PFSK-1 (cell line): Measurements from ENCODE around the gene GRID1.

Source experiments
- FOXP2 ChIP-seq: optimal IDR thresholded peaks from 2 replicates; pipeline ENCODE3; 2011; ENCODE audit warnings: borderline replicate concordance, control low read depth, inconsistent platforms; ENCODE audit not compliant: insufficient read depth; ENCODE audit errors: extremely low read length, extremely low read depth
- POLR2AphosphoS5 ChIP-seq: IDR thresholded peaks from 2 replicates; pipeline ENCODE4 v1.6.1; 2012; ENCODE audit warnings: low read depth, mild to moderate bottlenecking, control low read depth, low read length, moderate library complexity
- SIN3A ChIP-seq: IDR thresholded peaks from 2 replicates; pipeline ENCODE4 v1.6.1; 2012; ENCODE audit warnings: mild to moderate bottlenecking, low read length, moderate library complexity, borderline replicate concordance; ENCODE audit not compliant: insufficient read depth
- TAF1 ChIP-seq: IDR thresholded peaks from 2 replicates; pipeline ENCODE4 v1.6.1; 2012; ENCODE audit warnings: low read length, control low read depth, borderline replicate concordance; ENCODE audit not compliant: insufficient read depth
- TF ChIP-seq, protein P1 (sequence below), 2 experiments: IDR thresholded peaks; 2 replicates each; pipeline versions ENCODE4 v1.6.1 to v1.8.0; 2011 to 2012; ENCODE audit warnings: low read depth in 2 of 2, low read length in 2 of 2, control low read depth in 1 of 2, inconsistent platforms in 1 of 2, mild to moderate bottlenecking in 1 of 2, moderate library complexity in 1 of 2; ENCODE audit not compliant: insufficient read depth in 1 of 2

Gene GRID1

GRCh38 chr10:86355571-86356038 is 11.0 kb downstream of the GRID1 start:
- no peak for TF ChIP-seq TAF1
- TF ChIP-seq POLR2AphosphoS5, result no peak
- TF ChIP-seq FOXP2, result no peak
- TF ChIP-seq SIN3A, result no peak
- TF ChIP-seq, protein P1, sequence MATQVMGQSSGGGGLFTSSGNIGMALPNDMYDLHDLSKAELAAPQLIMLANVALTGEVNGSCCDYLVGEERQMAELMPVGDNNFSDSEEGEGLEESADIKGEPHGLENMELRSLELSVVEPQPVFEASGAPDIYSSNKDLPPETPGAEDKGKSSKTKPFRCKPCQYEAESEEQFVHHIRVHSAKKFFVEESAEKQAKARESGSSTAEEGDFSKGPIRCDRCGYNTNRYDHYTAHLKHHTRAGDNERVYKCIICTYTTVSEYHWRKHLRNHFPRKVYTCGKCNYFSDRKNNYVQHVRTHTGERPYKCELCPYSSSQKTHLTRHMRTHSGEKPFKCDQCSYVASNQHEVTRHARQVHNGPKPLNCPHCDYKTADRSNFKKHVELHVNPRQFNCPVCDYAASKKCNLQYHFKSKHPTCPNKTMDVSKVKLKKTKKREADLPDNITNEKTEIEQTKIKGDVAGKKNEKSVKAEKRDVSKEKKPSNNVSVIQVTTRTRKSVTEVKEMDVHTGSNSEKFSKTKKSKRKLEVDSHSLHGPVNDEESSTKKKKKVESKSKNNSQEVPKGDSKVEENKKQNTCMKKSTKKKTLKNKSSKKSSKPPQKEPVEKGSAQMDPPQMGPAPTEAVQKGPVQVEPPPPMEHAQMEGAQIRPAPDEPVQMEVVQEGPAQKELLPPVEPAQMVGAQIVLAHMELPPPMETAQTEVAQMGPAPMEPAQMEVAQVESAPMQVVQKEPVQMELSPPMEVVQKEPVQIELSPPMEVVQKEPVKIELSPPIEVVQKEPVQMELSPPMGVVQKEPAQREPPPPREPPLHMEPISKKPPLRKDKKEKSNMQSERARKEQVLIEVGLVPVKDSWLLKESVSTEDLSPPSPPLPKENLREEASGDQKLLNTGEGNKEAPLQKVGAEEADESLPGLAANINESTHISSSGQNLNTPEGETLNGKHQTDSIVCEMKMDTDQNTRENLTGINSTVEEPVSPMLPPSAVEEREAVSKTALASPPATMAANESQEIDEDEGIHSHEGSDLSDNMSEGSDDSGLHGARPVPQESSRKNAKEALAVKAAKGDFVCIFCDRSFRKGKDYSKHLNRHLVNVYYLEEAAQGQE (IDR thresholded peaks at IDR 0.05; ENCODE audit: insufficient read depth in 1 of 2, low read depth in 2 of 2, low read length in 2 of 2), result no peak

DNA sequence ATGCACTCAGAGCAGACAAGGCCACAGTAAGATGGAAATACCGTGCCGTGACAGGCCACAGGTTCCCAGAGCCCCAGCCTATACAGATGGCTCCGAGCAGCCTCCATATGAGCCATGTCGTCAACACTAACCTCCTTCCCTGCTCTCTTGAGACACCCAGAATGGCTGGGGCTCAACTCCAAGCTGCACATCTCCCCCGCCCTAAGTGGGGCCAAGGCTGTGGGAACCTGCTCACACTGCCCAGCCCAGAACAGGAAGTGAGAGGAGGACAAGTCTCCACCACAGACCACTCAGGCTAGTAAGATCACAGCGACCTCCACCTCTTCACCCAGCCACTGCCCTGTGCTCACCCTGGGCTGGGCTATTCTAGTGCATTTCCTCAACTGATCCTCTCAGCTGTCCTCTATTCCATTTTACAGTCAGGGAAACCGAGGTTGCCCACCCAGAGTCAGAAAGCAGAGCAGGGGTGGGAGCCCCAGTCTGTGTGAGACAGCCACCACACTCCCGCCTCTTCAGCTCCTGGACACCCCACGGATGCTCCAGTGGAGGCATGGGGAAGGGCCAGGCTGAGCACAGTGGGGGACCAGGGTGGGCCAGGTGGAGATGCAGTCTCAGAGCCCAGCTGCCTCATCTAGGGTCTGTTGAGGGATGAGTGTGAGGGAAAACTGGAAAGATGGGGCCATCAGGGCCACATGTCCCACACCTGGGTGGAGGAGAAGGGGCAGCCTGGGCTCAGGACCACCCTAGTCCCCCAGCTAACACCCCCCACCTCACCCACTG is 11.6 kb downstream of the GRID1 start:
- no peak for TF ChIP-seq TAF1
- no peak for TF ChIP-seq SIN3A
- TF ChIP-seq POLR2AphosphoS5, result no peak
- no peak for TF ChIP-seq FOXP2
- TF ChIP-seq, protein P1 (IDR thresholded peaks at IDR 0.05; ENCODE audit: insufficient read depth in 1 of 2, low read depth in 2 of 2, low read length in 2 of 2), result no peak

- TF ChIP-seq, protein P1 (IDR thresholded peaks at IDR 0.05; ENCODE audit: insufficient read depth in 1 of 2, low read depth in 2 of 2, low read length in 2 of 2), result no peak
- no peak for TF ChIP-seq FOXP2
- no peak for TF ChIP-seq TAF1
- no peak for TF ChIP-seq SIN3A
- TF ChIP-seq POLR2AphosphoS5, result no peak
Observed at GRCh38 chr10:86353506-86354485, 12.8 kb downstream of the GRID1 start.

GRCh38 chr10:86350897-86351296 is 15.7 kb downstream of the GRID1 start:
- TF ChIP-seq, protein P1 (IDR thresholded peaks at IDR 0.05; ENCODE audit: insufficient read depth in 1 of 2, low read depth in 2 of 2, low read length in 2 of 2), result no peak
- TF ChIP-seq POLR2AphosphoS5, result no peak
- TF ChIP-seq SIN3A, result no peak
- no peak for TF ChIP-seq FOXP2
- TF ChIP-seq TAF1, result no peak
